CD4-positive, alpha-beta T cell treated with Interleukin-4 for 4 hours (primary cell): ENCODE measurements around the gene PCDHA13.
"Not testable (repeated sequence)": the region's sequence is repeated elsewhere in the genome, so short reads cannot be mapped to it uniquely, and the experiment has no call there.

Experiments
- DNase-seq: peaks from one replicate; pipeline ENCODE4 v3.0.0-alpha.2; 2020

PCDHA13 gene

GRCh38 chr5:140870221-140871201, 11.4 kb upstream of the PCDHA13 start:
- DNase-seq, result no peak

GRCh38 chr5:140875085-140876065, 6.5 kb upstream of the PCDHA13 start, which contains the start of gene PCDHA12:
Gene PCDHA12, plus strand, starts transcription at chr5:140875308. Its CDS starts 165 bp downstream, at chr5:140875473.
- no peak for DNase-seq

- not testable (repeated sequence) for DNase-seq
These were observed 5.2 kb upstream of the PCDHA13 start for GRCh38 chr5:140876541-140877261.

- no peak for DNase-seq
These were observed 4.7 kb upstream of the PCDHA13 start for GRCh38 chr5:140877262-140877581.

GRCh38 chr5:140882591-140882899, 621 bp downstream of the PCDHA13 start:
- DNase-seq, result no peak

GRCh38 chr5:140883373-140883772, 1.4 kb downstream of the PCDHA13 start:
- DNase-seq, result no peak

- DNase-seq, result no peak
These were observed 2.2 kb downstream of the PCDHA13 start for GRCh38 chr5:140883927-140884697.

- no peak for DNase-seq
These were observed 34.4 kb downstream of the PCDHA13 start for GRCh38 chr5:140916325-140916724.

GRCh38 chr5:140923601-140924000, 41.7 kb downstream of the PCDHA13 start:
- no peak for DNase-seq

- DNase-seq, result no peak
These were observed 44.0 kb downstream of the PCDHA13 start, which contains the start of gene PCDHAC1 for GRCh38 chr5:140925806-140926442. Gene PCDHAC1, plus strand, starts transcription at chr5:140926299. Its CDS starts 594 bp downstream, at chr5:140926893.

- no peak for DNase-seq
These were observed 44.7 kb downstream of the PCDHA13 start for GRCh38 chr5:140926443-140927227.

- DNase-seq, result no peak
These were observed 45.3 kb downstream of the PCDHA13 start for GRCh38 chr5:140927228-140927573.
